ENCODE data around the gene LIM2.

DNA sequence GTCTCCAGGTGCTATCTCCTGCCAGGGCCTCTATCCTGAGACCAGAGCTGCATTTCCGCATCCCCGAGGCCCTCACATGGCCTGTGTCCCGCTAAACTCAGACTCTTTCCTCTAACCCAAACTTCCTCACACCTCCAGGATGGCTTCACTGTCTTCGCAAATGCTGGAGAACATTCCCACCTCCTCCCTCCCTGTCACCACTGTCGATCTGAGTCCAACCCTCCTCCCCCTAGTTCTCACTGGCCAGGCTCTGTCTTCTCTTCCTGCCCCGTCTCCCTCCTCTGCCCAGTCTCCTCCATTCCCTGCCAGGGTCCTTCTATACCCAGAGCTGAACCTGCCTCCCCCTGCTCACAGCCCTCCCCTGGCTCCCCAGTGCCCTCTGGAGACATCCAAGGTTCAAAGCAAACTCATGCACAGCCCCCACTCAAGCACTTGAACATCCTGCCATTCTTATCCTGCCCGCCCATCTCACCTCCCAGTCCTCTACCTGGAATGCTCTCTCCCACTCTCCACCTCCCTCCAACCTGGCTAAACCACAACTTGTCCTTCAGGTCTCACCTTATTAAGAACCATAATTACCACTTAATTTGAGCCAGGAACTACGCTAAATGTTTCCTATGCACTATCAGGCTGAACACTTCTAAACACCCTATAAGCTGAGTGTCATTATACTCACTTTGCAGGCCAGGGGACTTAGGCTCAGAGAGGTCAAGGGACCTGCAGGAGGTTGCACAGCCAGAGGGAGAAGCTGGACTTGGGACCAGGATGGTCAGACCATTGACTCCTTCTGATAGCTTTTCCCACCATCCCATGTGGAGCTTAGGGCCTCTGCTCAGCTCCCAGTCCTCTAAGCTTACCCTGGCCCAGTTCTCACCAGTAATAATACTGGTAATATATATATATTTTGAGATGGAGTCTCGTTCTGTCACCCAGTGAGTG, 44.9 kb downstream of the LIM2 start:
- no peak for TF ChIP-seq POLR2A (IDR thresholded peaks at IDR 0.05)
- TF ChIP-seq, protein P1, sequence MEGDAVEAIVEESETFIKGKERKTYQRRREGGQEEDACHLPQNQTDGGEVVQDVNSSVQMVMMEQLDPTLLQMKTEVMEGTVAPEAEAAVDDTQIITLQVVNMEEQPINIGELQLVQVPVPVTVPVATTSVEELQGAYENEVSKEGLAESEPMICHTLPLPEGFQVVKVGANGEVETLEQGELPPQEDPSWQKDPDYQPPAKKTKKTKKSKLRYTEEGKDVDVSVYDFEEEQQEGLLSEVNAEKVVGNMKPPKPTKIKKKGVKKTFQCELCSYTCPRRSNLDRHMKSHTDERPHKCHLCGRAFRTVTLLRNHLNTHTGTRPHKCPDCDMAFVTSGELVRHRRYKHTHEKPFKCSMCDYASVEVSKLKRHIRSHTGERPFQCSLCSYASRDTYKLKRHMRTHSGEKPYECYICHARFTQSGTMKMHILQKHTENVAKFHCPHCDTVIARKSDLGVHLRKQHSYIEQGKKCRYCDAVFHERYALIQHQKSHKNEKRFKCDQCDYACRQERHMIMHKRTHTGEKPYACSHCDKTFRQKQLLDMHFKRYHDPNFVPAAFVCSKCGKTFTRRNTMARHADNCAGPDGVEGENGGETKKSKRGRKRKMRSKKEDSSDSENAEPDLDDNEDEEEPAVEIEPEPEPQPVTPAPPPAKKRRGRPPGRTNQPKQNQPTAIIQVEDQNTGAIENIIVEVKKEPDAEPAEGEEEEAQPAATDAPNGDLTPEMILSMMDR (IDR thresholded peaks at IDR 0.05), result no peak

Data from uterus (tissue), 2 donors.